OCI-LY1 (cell line): Measurements from ENCODE around the gene SLC2A4RG.

Experiments
- H2AFZ ChIP-seq: fragments of 200-600 bp; sonication (generic), shearing (Covaris generic); 2 replicates; pipeline ENCODE4 v1.6.0; 2014; ENCODE audit warnings: antibody characterized with exemption, mild to moderate bottlenecking, low read length
- H3F3A ChIP-seq: fragments of 200-600 bp; sonication (generic), shearing (Covaris generic); 2 replicates; pipeline ENCODE4 v1.6.0; 2014; ENCODE audit warnings: mild to moderate bottlenecking, antibody characterized with exemption, low read length, moderate library complexity; ENCODE audit not compliant: insufficient read depth
- H3K27ac ChIP-seq: fragments of 200-600 bp; sonication (generic); 2 replicates; pipeline ENCODE4 v1.5.1; 2014; ENCODE audit warnings: low read length, mixed run types, mild to moderate bottlenecking, low read depth; ENCODE audit not compliant: poor library complexity, severe bottlenecking
- H3K27me3 ChIP-seq: fragments of 200-600 bp; sonication (generic); 2 replicates; pipeline ENCODE4 v1.6.0; 2014; ENCODE audit warnings: antibody characterized with exemption, mild to moderate bottlenecking, low read length, moderate library complexity; ENCODE audit not compliant: insufficient read depth
- H3K36me3 ChIP-seq: fragments of 200-600 bp; sonication (generic); 2 replicates; pipeline ENCODE4 v1.6.1; 2014; ENCODE audit warnings: mild to moderate bottlenecking, antibody characterized with exemption, low read length, moderate library complexity, mixed read lengths; ENCODE audit not compliant: insufficient read depth
- H3K4me1 ChIP-seq: fragments of 200-600 bp; sonication (generic); 2 replicates; pipeline ENCODE4 v1.5.1; 2014; ENCODE audit warnings: mild to moderate bottlenecking, low read length, moderate library complexity; ENCODE audit not compliant: insufficient read depth, severe bottlenecking
- H3K4me2 ChIP-seq: fragments of 200-600 bp; sonication (generic), shearing (Covaris generic); 2 replicates; pipeline ENCODE4 v1.6.1; 2014; ENCODE audit warnings: low read length
- H3K4me3 ChIP-seq: fragments of 200-600 bp; sonication (generic); 2 replicates; pipeline ENCODE4 v1.5.1; 2014; ENCODE audit warnings: low read length, low read depth, mild to moderate bottlenecking, mixed read lengths; ENCODE audit not compliant: poor library complexity, severe bottlenecking
- H3K79me2 ChIP-seq: fragments of 200-600 bp; shearing (Covaris generic); 2 replicates; pipeline ENCODE4 v1.6.1; 2016; ENCODE audit warnings: mixed run types, low read length, mixed read lengths; ENCODE audit not compliant: insufficient read depth
- H3K9ac ChIP-seq: fragments of 200-600 bp; sonication (generic), shearing (Covaris generic); 2 replicates; pipeline ENCODE4 v1.6.1; 2014; ENCODE audit warnings: mild to moderate bottlenecking, low read length, mixed read lengths
- H3K9me2 ChIP-seq: fragments of 200-600 bp; sonication (generic), shearing (Covaris generic); 2 replicates; pipeline ENCODE4 v1.6.1; 2014; ENCODE audit warnings: low read depth, mild to moderate bottlenecking, low read length, mixed read lengths
- H3K9me3 ChIP-seq: fragments of 200-600 bp; shearing (Covaris generic); 2 replicates; pipeline ENCODE4 v1.6.1; 2014; ENCODE audit warnings: low read length, mixed read lengths
- H4K20me1 ChIP-seq: fragments of 200-600 bp; sonication (generic), shearing (Covaris generic); 2 replicates; pipeline ENCODE4 v1.6.0; 2016; ENCODE audit warnings: mild to moderate bottlenecking, low read length; ENCODE audit not compliant: insufficient read depth
- EZH2 ChIP-seq: fragments of 200-600 bp; sonication (generic), shearing (Covaris generic); IDR thresholded peaks from 2 replicates; pipeline ENCODE4 v1.8.0; 2017; ENCODE audit warnings: borderline replicate concordance, mixed run types, mild to moderate bottlenecking, antibody characterized with exemption, low read length, moderate library complexity, mixed read lengths
- TF ChIP-seq, protein P1 (sequence below): fragments of 200-600 bp; sonication (generic), shearing (Covaris generic); IDR thresholded peaks from 2 replicates; pipeline ENCODE4 v1.5.1; 2017; ENCODE audit warnings: mild to moderate bottlenecking, antibody characterized with exemption, low read length, moderate library complexity, mixed read lengths

Gene SLC2A4RG

DNA sequence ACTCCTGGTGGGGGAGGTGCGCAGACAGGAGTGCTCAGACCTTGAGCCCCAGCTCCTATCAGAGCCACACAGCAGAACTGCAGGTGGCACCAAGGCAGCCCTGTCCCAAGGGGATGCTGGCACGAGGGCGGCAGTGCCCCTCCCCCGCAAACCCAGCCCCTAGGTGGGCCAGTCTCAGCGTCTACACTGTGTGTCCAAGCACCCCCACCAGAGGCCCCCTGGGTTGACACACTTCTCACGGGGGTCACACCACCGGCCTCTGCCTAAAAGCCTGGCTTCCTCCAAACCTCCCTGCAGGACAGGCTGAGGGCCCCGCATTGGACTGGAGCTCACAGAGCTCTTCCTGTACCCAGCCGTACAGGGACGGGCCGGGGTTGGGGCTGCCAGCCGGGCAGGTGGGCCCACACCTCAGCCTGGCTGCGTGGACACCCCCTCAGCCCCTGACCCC is 8.1 kb downstream of the SLC2A4RG start:
- Histone ChIP-seq H3K4me2 (no peak overlapping the region), H2AFZ (no peak overlapping the region), H3K9ac (no peak overlapping the region), H3F3A (no peaks in the 10 kb centered on the region), H3K9me2 (no peaks in the 10 kb centered on the region), H3K27ac (no peak overlapping the region), H3K79me2 (no peaks in the 10 kb centered on the region), H3K9me3 (no peaks in the 10 kb centered on the region), H3K36me3 (no peaks in the 10 kb centered on the region; the same call in 1 of the 2 replicates), H4K20me1 (no peaks in the 10 kb centered on the region), H3K27me3 (no peaks in the 10 kb centered on the region), H3K4me1 (peaks cover 3% of the 10 kb centered on the region), H3K4me3 (no peak overlapping the region)
- TF ChIP-seq, protein P1, sequence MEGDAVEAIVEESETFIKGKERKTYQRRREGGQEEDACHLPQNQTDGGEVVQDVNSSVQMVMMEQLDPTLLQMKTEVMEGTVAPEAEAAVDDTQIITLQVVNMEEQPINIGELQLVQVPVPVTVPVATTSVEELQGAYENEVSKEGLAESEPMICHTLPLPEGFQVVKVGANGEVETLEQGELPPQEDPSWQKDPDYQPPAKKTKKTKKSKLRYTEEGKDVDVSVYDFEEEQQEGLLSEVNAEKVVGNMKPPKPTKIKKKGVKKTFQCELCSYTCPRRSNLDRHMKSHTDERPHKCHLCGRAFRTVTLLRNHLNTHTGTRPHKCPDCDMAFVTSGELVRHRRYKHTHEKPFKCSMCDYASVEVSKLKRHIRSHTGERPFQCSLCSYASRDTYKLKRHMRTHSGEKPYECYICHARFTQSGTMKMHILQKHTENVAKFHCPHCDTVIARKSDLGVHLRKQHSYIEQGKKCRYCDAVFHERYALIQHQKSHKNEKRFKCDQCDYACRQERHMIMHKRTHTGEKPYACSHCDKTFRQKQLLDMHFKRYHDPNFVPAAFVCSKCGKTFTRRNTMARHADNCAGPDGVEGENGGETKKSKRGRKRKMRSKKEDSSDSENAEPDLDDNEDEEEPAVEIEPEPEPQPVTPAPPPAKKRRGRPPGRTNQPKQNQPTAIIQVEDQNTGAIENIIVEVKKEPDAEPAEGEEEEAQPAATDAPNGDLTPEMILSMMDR: no peak
- TF ChIP-seq EZH2: no peak

DNA sequence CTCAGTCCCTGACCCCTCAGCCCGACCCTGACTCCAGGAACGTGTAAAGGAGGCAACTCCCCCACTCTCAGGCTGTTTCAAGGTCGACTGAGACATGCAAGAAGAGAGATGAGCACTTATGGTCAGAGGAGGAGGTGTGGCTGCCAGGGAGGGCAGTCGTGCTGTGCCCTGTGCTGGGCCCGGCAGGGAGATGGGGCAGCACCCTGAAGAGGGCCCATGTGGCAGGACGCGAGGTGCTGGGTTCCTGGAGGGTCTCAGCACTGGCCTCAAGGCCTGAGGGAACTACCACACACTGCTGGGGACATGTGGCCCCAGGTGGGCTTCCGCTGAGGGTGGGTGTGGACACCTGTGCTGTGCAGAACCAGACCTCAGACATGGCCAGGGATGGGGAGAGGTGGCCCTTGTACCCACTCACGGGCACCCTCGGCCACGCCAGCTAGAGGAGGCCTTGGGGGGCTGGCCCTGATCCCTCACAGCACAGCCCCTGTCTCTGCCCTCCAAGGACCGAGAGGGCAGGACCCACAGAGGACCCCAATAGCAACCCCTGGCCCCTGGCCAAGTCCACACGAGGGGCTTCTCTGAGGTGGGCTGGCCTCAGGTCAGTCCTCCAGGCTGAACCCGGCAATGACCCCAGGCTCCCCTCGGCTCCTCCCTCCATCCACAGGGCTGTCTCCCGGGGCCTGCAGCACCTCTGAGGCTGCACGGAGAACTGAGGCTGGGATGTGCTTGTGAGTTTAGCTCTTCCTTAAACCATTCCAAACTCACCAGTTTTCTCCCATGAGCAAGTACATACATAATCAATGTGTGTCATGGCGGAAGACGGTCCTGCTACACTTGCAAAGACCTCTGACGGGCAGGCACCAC is 8.7 kb downstream of the SLC2A4RG start:
- Histone ChIP-seq H3F3A (no peaks in the 10 kb centered on the region), H3K27me3 (no peaks in the 10 kb centered on the region), H3K4me1 (peaks cover 3% of the 10 kb centered on the region), H2AFZ (no peak overlapping the region), H3K9me3 (no peaks in the 10 kb centered on the region), H3K36me3 (no peaks in the 10 kb centered on the region), H3K9ac (no peak overlapping the region), H3K9me2 (no peaks in the 10 kb centered on the region), H4K20me1 (no peaks in the 10 kb centered on the region), H3K27ac (no peak overlapping the region), H3K4me3 (no peak overlapping the region), H3K79me2 (no peaks in the 10 kb centered on the region), H3K4me2 (no peak overlapping the region)
- TF ChIP-seq, protein P1: no peak
- TF ChIP-seq EZH2: no peak

DNA sequence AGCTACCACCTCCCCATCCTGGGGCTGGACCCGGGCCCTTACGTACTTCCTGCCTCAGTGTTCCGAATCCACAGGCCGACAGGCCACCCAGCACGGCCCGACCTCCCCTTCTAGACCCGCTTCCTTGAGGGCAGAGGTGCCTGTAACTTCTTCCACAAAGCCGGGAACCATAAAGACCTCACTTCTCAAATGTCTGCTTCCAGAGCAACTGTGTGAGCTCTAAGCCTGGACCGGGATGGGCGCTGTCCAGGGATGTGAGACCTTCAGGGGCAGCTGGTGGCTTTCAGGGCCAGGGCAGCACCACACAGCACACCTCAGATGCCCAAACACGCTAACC is 9.3 kb downstream of the SLC2A4RG start:
- Histone ChIP-seq H3K9me2 (no peaks in the 10 kb centered on the region), H4K20me1 (no peaks in the 10 kb centered on the region), H3K27me3 (no peaks in the 10 kb centered on the region; the same call in 1 of the 2 replicates), H3K79me2 (no peaks in the 10 kb centered on the region), H3K36me3 (no peaks in the 10 kb centered on the region), H3K4me2 (no peak overlapping the region), H3K9me3 (no peaks in the 10 kb centered on the region), H3K9ac (no peak overlapping the region), H2AFZ (no peak overlapping the region), H3K4me1 (peaks cover 3% of the 10 kb centered on the region), H3F3A (no peaks in the 10 kb centered on the region), H3K27ac (no peak overlapping the region), H3K4me3 (no peak overlapping the region)
- no peak for TF ChIP-seq EZH2
- TF ChIP-seq, protein P1: no peak
